ENCODE results near the gene AFF3.

AFF3 gene

GRCh38 chr2:99801327-99801901 lies 341.0 kb downstream of the AFF3 start:
- peaks cover 7% of the 10 kb centered on the region for H3K9me3 ChIP-seq (ENCODE audit: control insufficient read depth, low read depth, low read length)
- H3K9ac ChIP-seq (ENCODE audit: low read length) = no peak overlapping the region
- H3K4me1 ChIP-seq (ENCODE audit: control insufficient read depth, low read depth, low read length) = no peaks in the 10 kb centered on the region
- no peak overlapping the region for H3K4me3 ChIP-seq (ENCODE audit: low read length)
- H3K36me3 ChIP-seq (ENCODE audit: control insufficient read depth, low read depth, low read length) = no peaks in the 10 kb centered on the region
- H3K27ac ChIP-seq (ENCODE audit: low read length) = no peak overlapping the region
- H3K27me3 ChIP-seq (ENCODE audit: control insufficient read depth, insufficient read depth, low read length) = no peaks in the 10 kb centered on the region

GRCh38 chr2:99797475-99797874 lies 344.9 kb downstream of the AFF3 start:
- Histone ChIP-seq H3K36me3 (ENCODE audit: control insufficient read depth, low read depth, low read length) (no peaks in the 10 kb centered on the region), H3K9ac (ENCODE audit: low read length) (no peak overlapping the region), H3K27me3 (ENCODE audit: control insufficient read depth, insufficient read depth, low read length) (no peaks in the 10 kb centered on the region), H3K4me1 (ENCODE audit: control insufficient read depth, low read depth, low read length) (no peaks in the 10 kb centered on the region), H3K9me3 (ENCODE audit: control insufficient read depth, low read depth, low read length) (peaks cover 14% of the 10 kb centered on the region), H3K27ac (ENCODE audit: low read length) (no peak overlapping the region), H3K4me3 (ENCODE audit: low read length) (no peak overlapping the region)

GRCh38 chr2:99794414-99794813 lies 348.0 kb downstream of the AFF3 start:
- Histone ChIP-seq H3K4me3 (ENCODE audit: low read length) (no peak overlapping the region), H3K4me1 (ENCODE audit: control insufficient read depth, low read depth, low read length) (no peaks in the 10 kb centered on the region), H3K9ac (ENCODE audit: low read length) (no peak overlapping the region), H3K36me3 (ENCODE audit: control insufficient read depth, low read depth, low read length) (no peaks in the 10 kb centered on the region), H3K27me3 (ENCODE audit: control insufficient read depth, insufficient read depth, low read length) (no peaks in the 10 kb centered on the region), H3K9me3 (ENCODE audit: control insufficient read depth, low read depth, low read length) (peaks cover 14% of the 10 kb centered on the region), H3K27ac (ENCODE audit: low read length) (no peak overlapping the region)

- Histone ChIP-seq H3K36me3 (ENCODE audit: control insufficient read depth, low read depth, low read length) (no peaks in the 10 kb centered on the region), H3K27me3 (ENCODE audit: control insufficient read depth, insufficient read depth, low read length) (no peaks in the 10 kb centered on the region), H3K4me3 (ENCODE audit: low read length) (no peak overlapping the region), H3K4me1 (ENCODE audit: control insufficient read depth, low read depth, low read length) (no peaks in the 10 kb centered on the region), H3K27ac (ENCODE audit: low read length) (no peak overlapping the region), H3K9ac (ENCODE audit: low read length) (no peak overlapping the region), H3K9me3 (ENCODE audit: control insufficient read depth, low read depth, low read length) (peaks cover 14% of the 10 kb centered on the region)
These were observed 349.4 kb downstream of the AFF3 start for GRCh38 chr2:99793022-99793421.

GRCh38 chr2:99789849-99790248 lies 352.5 kb downstream of the AFF3 start:
- Histone ChIP-seq H3K27ac (ENCODE audit: low read length) (no peak overlapping the region), H3K4me1 (ENCODE audit: control insufficient read depth, low read depth, low read length) (no peaks in the 10 kb centered on the region), H3K36me3 (ENCODE audit: control insufficient read depth, low read depth, low read length) (no peaks in the 10 kb centered on the region), H3K27me3 (ENCODE audit: control insufficient read depth, insufficient read depth, low read length) (no peaks in the 10 kb centered on the region), H3K9ac (ENCODE audit: low read length) (no peak overlapping the region), H3K4me3 (ENCODE audit: low read length) (no peak overlapping the region), H3K9me3 (ENCODE audit: control insufficient read depth, low read depth, low read length) (peaks cover under 1% of the 10 kb centered on the region)

- H3K36me3 ChIP-seq (ENCODE audit: control insufficient read depth, low read depth, low read length) = no peaks in the 10 kb centered on the region
- no peaks in the 10 kb centered on the region for H3K27me3 ChIP-seq (ENCODE audit: control insufficient read depth, insufficient read depth, low read length)
- H3K4me1 ChIP-seq (ENCODE audit: control insufficient read depth, low read depth, low read length) = no peaks in the 10 kb centered on the region
- H3K9ac ChIP-seq (ENCODE audit: low read length) = no peak overlapping the region
- no peak overlapping the region for H3K4me3 ChIP-seq (ENCODE audit: low read length)
- no peak overlapping the region for H3K27ac ChIP-seq (ENCODE audit: low read length)
- no peaks in the 10 kb centered on the region for H3K9me3 ChIP-seq (ENCODE audit: control insufficient read depth, low read depth, low read length)
These were observed 354.5 kb downstream of the AFF3 start for GRCh38 chr2:99787769-99788382.

GRCh38 chr2:99786636-99787390 lies 355.6 kb downstream of the AFF3 start:
- Histone ChIP-seq H3K27me3 (ENCODE audit: control insufficient read depth, insufficient read depth, low read length) (no peaks in the 10 kb centered on the region), H3K4me3 (ENCODE audit: low read length) (no peak overlapping the region), H3K9me3 (ENCODE audit: control insufficient read depth, low read depth, low read length) (no peaks in the 10 kb centered on the region), H3K9ac (ENCODE audit: low read length) (no peak overlapping the region), H3K4me1 (ENCODE audit: control insufficient read depth, low read depth, low read length) (no peaks in the 10 kb centered on the region), H3K36me3 (ENCODE audit: control insufficient read depth, low read depth, low read length) (no peaks in the 10 kb centered on the region), H3K27ac (ENCODE audit: low read length) (no peak overlapping the region)

GRCh38 chr2:99784946-99785345 lies 357.4 kb downstream of the AFF3 start:
- Histone ChIP-seq H3K9ac (ENCODE audit: low read length) (no peak overlapping the region), H3K27ac (ENCODE audit: low read length) (no peak overlapping the region), H3K4me1 (ENCODE audit: control insufficient read depth, low read depth, low read length) (no peaks in the 10 kb centered on the region), H3K36me3 (ENCODE audit: control insufficient read depth, low read depth, low read length) (no peaks in the 10 kb centered on the region), H3K27me3 (ENCODE audit: control insufficient read depth, insufficient read depth, low read length) (no peaks in the 10 kb centered on the region), H3K9me3 (ENCODE audit: control insufficient read depth, low read depth, low read length) (no peaks in the 10 kb centered on the region), H3K4me3 (ENCODE audit: low read length) (no peak overlapping the region)

GRCh38 chr2:99784282-99784681 lies 358.1 kb downstream of the AFF3 start:
- no peak overlapping the region for H3K9ac ChIP-seq (ENCODE audit: low read length)
- H3K36me3 ChIP-seq (ENCODE audit: control insufficient read depth, low read depth, low read length) = no peaks in the 10 kb centered on the region
- no peaks in the 10 kb centered on the region for H3K9me3 ChIP-seq (ENCODE audit: control insufficient read depth, low read depth, low read length)
- no peaks in the 10 kb centered on the region for H3K4me1 ChIP-seq (ENCODE audit: control insufficient read depth, low read depth, low read length)
- H3K27ac ChIP-seq (ENCODE audit: low read length) = no peak overlapping the region
- H3K27me3 ChIP-seq (ENCODE audit: control insufficient read depth, insufficient read depth, low read length) = no peaks in the 10 kb centered on the region
- no peak overlapping the region for H3K4me3 ChIP-seq (ENCODE audit: low read length)

- Histone ChIP-seq H3K27me3 (ENCODE audit: control insufficient read depth, insufficient read depth, low read length) (no peaks in the 10 kb centered on the region), H3K9ac (ENCODE audit: low read length) (no peak overlapping the region), H3K36me3 (ENCODE audit: control insufficient read depth, low read depth, low read length) (no peaks in the 10 kb centered on the region), H3K9me3 (ENCODE audit: control insufficient read depth, low read depth, low read length) (peaks cover 5% of the 10 kb centered on the region), H3K4me1 (ENCODE audit: control insufficient read depth, low read depth, low read length) (no peaks in the 10 kb centered on the region), H3K4me3 (ENCODE audit: low read length) (no peak overlapping the region), H3K27ac (ENCODE audit: low read length) (no peak overlapping the region)
These were observed 362.1 kb downstream of the AFF3 start for GRCh38 chr2:99780276-99780675.

GRCh38 chr2:99779276-99779675 lies 363.1 kb downstream of the AFF3 start:
- Histone ChIP-seq H3K27ac (ENCODE audit: low read length) (no peak overlapping the region), H3K27me3 (ENCODE audit: control insufficient read depth, insufficient read depth, low read length) (no peaks in the 10 kb centered on the region), H3K4me3 (ENCODE audit: low read length) (no peak overlapping the region), H3K9me3 (ENCODE audit: control insufficient read depth, low read depth, low read length) (peaks cover 5% of the 10 kb centered on the region), H3K36me3 (ENCODE audit: control insufficient read depth, low read depth, low read length) (no peaks in the 10 kb centered on the region), H3K9ac (ENCODE audit: low read length) (no peak overlapping the region), H3K4me1 (ENCODE audit: control insufficient read depth, low read depth, low read length) (no peaks in the 10 kb centered on the region)

Data from iPS-18a (cell line).